Activated naive CD8-positive, alpha-beta T cell treated with anti-CD3 and anti-CD28 coated beads, Interleukin-2, amount 50 U/mL, for 16 hours (primary cell): ENCODE measurements around the gene PTOV1.

Source experiments
- DNase-seq: peaks from one replicate; pipeline ENCODE4 v3.0.0-alpha.2; 2020; ENCODE audit warnings: low read depth, low spot score

PTOV1 gene

DNA sequence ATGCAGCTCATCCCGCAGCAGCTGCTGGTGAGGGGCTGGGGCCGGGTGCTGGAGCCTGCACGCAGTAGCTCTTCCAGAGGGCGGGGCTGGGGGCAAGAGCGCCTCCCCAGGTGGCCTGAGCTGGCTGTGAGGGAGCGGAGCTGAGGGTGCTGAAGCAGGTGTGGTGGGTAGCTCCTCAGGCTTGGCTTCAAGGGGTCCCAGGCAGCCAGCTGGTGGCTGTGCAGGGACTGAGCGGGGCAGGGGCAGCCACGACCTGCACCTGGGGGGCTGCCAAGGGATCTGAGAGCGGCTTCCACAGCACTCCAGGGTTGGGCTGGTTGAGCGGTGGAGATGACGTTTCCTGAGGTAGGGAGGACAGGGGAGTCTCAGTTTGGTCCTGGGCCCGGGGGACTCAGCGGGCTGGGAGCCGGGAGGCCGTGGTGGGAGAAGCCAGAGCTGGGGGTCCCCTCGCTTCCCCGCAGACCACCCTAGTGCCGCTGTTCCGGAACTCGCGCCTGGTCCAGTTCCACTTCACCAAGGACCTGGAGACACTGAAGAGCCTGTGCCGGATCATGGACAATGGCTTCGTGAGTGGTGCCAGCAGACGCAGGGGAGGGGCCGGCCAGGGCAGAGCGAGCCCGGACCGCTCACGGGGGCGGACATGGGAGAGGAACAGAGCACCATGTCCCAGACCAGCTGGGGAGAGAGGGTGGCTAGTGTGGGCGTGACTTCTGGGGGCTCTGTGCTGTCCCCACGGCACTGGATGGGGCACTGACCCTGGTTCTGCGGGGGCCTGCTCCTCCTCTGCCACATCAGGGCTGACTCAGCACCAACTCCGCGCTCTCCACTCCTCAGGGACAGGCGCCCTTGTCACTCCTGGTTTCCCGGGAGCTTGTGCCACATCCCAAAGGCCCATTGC, 7.4 kb downstream of the PTOV1 start:
- DNase-seq: no peak

DNA sequence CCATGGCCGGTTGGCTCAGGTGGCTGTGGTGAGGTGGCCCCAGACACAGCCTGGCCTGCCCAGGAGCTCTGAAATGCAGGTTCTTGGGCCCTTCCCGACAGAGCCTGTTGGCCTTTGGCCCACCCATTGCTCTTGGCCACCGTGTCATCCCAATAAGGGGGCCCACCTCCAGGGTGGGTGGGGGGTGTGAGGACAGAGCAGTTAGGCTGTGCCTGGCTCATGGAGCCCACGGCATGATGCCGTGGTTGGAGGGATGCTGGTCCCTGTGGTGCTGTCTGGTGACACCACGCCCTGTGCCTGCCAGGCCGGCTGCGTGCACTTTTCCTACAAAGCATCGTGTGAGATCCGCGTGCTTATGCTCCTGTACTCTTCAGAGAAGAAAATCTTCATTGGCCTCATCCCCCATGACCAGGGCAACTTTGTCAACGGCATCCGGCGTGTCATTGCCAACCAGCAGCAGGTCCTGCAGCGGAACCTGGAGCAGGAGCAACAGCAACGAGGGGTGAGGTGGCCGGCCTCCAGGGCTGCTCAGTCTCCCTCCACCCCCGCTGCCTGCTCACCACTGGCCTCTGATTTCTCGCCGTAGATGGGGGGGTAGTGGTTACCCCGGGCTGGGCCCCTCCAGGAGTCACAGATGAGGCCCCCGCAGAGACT, 8.8 kb downstream of the PTOV1 start:
- no peak for DNase-seq

DNA sequence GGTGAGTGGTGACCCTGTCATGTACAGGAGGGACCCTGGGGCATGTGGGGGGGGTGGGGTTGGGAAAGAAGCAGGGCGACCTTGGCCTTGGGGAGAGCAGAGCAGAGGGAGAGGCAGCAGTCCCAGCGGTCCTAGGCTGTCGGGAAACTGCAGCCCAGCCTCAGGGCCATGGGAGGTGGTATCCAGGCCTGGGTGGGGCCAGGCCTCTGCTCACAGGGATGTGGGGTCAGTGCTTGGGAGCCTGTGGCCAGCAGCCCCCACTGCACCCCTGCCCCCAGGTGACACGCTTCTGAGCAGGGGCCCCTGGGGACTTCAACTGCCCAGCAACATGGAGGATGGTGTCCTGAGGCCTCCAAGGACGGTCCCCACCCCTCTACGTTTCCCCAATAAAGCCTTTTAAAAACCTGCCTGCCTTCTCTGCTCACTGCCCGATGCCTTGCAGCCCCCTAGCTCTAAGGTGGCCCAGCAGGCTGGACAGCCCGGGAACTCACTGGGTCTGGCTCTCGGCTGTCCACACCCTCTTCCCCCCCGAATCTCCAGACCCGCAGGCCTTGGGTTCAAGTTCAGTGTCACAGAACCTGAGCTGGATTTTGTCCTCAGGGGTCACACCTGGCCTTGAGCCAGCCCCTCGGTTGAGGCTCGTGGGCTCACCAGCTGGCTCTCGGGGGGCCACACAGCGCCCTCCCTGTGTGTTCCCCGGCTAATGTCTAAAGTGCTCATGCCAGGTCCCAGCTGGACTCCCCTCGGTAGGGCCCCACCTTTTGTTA, 9.6 kb downstream of the PTOV1 start:
- DNase-seq: no peak

DNA sequence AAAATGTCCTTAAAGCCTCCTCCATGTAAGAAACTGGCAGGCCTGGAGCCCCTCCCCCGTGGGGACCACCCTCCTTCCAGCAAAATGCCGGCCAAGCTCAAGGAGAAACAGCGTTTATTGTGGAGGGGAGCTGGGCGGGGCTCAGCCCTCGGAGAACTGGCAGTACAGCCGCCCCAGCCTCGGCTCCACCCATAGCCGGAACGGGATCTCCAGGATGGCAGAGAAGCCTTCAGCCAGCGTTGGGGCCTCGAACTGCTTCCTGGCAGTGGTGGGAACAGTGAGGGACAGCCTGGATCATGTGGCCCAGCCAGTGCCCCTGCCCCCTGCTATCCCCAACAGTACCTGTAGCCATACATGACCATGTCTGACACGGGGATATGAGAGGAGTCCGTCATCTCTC, 10.1 kb downstream of the PTOV1 start:
- no peak for DNase-seq

DNA sequence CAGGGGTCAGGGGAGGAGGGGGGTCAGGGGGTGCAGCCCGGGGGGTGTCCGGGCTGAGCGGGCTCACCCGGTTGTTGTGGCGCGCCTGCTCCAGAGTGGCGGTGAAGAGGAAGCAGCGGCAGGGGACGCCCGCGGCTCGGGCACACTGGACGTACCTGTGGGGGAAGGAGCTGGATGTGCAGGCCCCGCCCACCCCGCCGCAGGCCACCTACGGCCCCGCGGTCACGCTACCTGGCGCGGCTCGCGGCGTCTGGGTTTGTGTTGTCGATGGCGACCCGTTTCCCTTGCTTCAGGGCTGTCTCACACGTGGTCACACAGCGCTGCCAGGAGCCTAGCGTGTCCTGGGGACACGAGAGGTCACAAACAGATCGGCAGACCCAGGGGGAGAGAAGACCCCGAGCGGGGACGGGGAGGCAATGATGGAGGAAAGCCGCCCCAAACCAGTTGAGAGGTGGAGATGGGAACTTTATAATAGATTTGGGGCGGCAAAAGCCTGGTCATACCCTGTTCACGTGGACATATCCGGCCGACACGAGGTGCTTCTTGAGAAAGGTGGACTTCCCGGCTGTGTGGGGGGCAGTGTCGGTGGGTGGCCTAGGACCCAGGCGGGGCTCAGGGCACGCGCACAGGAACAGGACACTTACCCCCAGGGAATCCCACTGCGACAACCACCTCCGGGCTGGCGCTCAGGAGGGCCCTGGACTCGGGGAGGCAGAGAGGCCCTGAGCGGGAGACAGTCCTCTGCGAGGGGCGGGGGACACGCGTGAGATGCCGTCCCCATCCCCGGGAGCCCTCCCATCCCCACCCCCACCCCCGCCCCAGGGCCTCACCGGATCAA, 10.8 kb downstream of the PTOV1 start:
- no peak for DNase-seq

DNA sequence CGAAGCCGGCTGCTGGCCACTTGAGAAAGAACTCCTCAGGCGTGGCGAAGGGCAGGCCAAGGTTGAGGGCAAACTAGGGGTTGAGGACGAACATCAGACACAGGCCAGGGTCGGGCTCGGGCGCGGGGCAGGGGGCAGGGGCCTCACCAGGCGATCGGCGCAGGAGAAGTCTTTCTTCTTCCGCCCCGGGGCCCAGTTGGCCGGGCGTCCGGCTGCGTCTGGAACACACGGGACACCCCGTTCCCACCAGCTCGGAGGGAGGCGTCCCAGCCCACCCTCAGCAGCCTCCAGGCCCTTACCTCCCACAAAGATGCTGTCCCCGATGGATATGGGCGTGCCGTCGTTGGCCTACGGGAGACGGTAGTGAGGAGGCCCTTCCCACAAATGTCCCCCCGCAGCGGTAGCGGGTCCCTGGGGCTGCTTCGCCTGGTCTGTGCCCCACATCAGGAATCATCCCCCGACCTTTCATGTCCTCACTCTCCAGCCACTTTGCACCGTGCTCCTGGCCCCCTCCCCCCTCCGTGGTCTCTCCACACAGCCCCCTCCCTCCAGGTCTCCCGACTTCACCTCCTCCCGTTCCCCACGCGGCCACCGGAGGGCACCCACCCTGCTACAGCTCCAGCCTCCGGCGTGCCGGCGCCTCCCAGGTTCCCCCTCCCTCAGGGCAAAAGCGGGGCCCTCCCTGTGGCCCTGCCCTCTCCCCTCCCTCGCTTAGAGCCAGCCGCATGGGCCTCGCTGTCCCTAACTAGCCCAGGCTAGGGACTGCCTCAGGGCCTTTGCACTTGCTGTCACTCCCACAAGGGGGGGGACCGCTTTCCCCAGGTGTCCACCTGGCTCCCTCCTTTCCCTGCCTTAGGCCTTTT, 11.7 kb downstream of the PTOV1 start:
- DNase-seq: no peak

DNA sequence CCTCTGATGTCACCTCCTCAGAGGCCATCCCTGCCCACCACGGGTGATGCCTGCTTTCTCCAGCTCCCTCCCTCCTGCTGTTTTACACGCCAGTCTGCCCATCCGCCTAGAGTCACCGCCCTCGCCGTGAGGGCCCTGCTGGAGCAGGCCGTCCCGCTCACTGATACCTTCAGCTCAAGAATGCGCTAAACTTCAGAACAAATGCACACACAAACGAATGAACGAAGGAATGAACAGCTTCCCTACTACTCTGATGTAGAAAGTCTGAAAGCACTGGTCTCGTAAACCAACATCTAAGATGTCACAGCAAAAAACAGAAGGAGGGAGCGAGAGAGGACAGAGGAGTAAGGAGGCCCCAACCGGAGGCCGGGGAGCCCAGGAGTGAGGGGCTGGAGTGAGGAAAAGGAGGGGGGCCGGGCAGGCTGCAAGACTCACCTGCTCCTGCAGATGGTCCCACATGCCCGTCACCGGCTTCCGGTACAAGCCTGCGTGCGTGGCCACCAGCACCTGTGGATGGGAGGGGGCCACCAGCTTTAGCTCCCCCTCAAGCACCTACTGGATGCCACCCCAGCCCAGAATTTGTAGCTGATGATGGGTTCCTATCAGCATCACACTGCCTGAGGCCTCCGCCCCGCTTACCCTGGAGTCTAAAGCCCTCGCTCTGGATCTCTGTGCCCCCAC, 12.4 kb downstream of the PTOV1 start:
- DNase-seq: no peak

DNA sequence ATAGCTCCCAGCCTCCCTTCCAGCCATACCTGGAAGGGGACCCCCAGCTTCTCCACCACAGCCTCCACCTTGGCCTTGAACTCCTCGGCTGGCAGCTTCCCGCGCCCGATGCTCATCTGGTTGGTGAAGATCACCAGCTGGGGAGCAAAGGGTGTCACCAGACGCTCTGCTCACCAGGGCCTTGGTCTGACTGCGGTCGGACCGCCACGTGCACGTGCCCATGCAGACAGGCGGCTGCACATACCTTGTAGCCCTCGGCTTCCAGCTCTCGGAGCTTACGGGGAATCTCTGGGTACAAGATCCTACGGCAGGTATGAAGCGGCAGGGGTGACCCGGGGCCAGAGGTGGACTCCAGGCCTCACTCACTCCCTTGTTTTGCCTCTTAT, 13.0 kb downstream of the PTOV1 start:
- no peak for DNase-seq

DNA sequence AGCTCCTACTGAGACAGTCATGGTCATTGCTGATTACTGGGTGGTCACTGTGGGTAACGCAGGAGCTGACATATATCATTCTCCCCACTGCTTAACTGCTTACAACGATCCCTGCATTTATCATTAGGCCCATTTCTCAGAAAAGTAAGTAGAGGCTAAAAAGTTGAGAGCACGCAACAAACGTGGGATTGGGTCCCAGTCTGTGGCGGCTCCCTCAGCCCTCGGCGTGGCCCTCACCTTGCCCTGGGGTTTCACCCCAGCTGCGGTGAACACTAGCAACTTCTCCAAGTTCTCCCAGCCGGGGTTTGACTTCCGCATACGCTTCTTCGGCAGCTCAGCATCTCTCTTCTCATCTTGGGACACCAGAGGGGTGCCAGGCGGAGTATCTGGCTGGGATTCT, 13.9 kb downstream of the PTOV1 start:
- no peak for DNase-seq

DNA sequence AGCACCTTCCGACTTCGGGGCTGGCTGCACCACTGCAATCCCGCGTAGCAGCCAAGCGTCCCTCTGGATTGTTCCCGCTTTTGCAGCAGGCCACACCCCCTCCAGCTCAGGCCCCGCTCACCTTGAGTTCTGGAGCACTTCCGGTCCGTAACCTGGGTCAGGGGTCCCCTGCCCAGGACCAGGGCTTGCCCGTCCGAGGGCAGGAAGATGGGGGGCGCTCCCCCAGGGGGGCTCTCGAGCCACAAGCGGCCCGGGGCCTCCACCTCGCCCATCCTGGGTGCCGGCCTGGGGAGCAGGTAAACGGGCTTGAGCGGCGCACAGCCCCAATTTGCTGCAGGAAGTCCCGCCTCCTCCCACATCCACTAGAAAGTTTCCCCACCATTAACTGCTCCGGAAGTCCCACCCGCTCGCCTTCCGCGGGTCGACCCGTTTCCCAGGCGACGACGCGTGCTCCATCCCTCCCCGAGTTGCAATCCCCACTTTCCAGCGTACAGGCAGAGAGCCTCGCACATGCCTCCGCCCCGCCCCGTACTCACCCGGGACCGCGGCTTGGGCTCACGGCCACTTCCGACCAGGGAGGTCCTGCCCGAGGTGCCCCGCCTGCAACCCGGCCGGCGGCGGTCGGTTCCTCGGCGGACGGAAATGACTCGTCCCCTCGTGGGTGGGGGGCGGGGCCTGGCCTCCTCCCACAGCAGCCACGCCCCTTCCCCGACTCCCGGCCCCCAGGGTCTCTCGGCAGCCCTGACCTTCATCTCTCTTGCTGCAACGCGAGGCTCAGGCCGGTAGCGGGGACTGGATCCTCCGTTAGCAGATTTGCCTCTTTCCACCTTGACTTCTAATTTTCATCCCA, 16.2 kb downstream of the PTOV1 start, which contains the start of gene PNKP:
Gene PNKP (minus strand): TSS at position 644 of the 850 bp plus-strand sequence. CDS start 372 bp downstream, at position 272.
- DNase-seq: peak; percentile 72

DNA sequence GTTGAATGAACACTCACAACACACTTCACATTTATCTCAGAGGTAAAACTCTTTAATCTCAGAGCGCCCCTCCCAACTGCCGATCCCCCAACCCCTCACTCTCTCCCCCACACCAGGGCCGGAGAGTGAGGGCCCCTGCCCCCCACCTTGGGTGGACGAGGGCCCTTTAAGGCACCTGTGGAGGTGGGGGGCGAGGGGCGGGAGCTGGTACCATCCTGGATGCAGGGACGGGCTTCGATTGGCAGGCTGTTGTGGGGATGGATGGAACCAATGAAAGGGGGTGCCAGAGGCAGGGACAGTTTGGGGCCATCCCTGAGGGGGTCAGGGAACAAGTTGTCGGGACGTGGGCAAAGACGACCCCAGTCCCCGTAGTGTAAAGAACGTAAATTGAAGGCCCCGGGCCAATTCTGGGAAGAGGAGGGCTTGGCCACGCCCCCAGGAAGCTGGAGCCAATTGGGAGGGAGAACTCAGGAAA, 18.1 kb downstream of the PTOV1 start:
- no peak for DNase-seq

DNA sequence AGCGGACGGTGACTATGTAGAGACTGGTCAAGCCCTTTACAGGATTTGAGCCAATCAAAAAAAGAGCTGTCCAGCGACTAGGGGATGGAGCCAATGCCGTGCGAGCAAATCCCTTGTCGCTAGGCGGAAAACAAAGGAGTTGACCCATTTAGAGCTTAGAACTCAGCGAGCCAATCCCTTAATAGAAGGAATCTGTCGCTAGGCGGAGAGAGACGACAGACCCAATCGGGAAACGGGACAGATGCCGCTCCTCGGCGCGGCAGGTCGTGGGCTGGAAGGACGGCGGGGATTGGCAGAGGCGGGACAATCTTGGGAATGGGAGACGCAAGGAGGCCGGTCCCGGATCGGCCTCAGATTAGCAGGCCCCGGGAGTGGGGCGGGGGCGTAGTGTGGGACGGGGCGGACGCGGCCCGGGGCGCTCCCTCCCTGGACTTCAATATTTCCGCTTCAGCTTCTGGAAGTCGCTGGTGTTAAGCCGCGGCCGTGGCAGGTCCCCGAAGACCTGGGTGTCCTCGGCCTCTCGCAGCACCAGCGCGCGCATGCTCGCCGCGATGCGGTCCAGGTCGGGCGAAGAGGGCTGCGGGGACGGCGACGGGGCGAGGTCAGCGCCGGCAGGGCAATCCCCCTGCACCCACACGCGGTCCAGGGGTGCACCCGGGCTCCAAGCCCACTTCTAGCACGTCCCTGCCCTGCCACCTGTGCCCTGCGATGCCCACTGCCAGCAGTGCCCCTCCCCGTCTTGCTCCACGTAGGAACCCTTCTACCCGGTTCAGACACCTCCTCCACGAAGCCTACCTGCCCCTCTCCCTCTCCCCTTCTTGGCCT, 18.7 kb downstream of the PTOV1 start:
- DNase-seq: peak; percentile 74

DNA sequence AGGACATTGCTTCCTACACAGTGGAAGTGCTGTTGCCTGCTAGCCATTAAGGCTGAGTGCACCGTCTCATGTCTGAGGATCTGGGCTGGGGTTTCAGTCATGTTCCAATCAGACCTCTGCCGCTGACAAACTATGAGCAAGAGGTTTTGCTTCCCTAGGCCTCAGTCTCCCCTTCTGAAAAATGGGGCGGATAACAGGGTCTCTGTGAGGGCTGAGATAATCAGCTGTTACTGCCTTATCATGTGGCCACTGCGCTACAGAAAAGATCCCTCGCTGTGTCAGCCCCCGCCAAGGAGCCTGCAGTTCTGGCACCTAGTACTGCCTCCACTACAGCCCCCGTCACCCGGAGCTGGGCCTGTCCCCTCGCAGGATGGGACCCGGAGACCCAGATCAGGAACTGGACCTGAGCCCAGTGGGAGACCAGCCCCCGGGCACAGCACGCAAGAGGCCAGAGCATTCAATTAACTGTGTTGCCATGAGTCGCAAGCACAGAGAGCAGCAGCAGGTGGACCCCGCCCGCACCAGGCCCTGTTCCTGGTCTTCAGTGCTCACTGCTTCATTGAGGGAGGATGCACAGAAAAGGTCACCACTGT, 19.4 kb downstream of the PTOV1 start:
- no peak for DNase-seq

DNA sequence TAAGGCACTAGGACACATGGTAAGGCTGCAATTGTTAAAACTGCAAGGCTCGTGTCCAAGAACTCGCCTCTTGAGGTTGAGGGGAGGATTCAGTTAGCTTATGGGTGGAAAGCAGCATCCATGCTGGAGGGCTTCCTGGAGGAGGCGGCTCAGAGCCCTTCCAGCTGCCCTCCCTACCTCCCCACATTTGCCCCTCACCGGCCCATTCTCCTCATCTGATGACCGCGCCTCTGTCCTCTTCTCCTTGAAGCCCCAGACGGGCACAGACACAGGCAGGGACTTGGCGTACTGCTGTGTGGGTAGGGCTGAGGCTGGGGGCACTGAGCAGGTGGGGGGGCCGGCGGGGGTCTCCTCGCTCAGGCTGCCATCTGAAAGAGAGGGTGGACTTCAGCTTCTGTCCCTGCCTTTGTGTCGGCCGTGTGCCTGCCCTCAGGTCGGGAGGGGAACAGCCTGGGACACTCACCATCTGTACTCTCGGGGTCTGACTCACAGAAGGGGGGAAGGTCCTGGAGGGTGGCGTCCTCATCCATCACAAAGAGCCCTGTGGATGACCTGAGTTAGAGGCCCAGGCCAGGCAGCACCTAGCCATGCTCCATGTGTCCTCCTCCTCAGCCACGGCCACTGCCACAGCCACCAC, 20.5 kb downstream of the PTOV1 start:
- no peak for DNase-seq

DNA sequence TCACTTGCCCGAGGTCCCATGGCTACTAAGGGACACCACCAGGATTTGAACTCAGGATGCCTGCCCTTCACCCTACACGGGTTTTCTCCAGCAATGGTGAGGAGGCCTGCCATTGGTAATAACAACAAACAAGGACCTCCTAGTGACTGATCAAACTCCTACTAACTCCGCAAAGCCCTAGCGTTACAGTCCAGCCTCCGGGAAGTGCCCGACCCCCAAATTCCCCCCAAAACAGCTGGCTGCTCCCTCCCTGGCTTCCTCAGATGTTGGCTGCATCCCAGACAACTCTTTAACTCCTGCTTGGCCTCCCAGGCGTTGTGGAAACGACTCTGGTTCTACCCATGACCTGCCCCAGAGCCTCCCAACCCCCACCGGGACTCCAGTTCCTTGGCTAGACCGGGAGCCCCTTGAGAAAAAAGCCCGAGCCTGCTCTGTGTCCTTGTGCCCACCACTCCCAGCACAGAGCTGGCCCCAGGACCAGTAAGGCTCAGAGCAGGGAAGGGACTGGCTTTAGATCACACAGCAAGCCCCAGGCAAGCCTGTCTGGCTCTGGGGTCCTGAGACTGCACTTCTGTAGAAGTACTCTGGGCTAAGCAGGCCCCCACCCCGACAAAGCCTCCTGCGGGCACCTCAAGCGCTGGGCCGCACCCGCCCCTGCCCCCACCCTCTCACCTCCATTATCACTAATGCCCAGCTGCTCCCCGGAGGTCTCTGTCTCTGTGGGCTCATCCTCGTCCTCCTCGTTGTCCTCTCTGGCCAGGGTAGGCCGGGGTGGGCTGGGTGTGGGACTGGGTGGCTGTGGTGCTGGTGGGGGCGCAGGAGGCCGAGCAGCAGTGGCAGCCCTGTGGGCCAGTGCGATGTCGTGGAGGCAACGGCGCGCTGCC, 21.5 kb downstream of the PTOV1 start:
- DNase-seq: no peak

DNA sequence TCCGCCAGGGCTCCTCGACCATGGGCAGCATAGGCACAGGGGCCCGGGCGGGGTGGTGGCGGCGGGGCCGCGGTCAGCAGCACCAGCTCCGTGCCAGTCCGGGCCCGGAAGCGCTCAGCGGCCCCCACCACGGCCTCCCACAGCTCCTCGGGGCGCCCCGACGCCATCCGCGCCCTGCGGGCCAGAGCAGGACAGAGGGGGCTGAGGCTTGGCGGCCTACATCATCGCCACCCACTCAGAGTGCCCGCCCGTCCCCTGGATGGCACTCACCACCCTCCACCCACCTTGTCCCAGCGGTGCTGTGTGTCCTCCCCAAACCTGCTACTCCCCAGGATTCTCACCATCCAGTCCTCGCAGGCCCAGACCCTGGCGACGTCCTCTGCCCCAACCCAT, 22.2 kb downstream of the PTOV1 start:
- no peak for DNase-seq
